Testis (tissue), 3 donors: ENCODE measurements around the gene LDAH. TPM values are rescaled to one million over a fixed set of nuclear protein-coding genes. Genes with fewer than 3 reads are reported as not detected.

ENCODE experiments used
- DNase-seq: peaks from one replicate; pipeline ENCODE4 v3.0.0-alpha.2; 2019
- H3K27ac ChIP-seq, 2 donors: fragments of 200-600 bp; sonication (generic); one replicate each; pipeline ENCODE4 v1.5.1; 2019
- H3K27me3 ChIP-seq: fragments of 200-600 bp; sonication (generic); one replicate; pipeline ENCODE4 v1.5.1; 2019
- H3K36me3 ChIP-seq: fragments of 200-600 bp; sonication (generic); one replicate; pipeline ENCODE4 v1.5.1; 2017; ENCODE audit warnings: low read depth; ENCODE audit errors: missing control alignments
- H3K4me1 ChIP-seq: fragments of 200-600 bp; sonication (generic); one replicate; pipeline ENCODE4 v1.5.1; 2019
- H3K4me3 ChIP-seq, 2 donors: fragments of 200-600 bp; sonication (generic); one replicate each; pipeline ENCODE4 v1.5.1; 2017 to 2019
- H3K9me3 ChIP-seq: fragments of 200-600 bp; sonication (generic); one replicate; pipeline ENCODE4 v1.5.1; 2017
- POLR2A ChIP-seq: fragments of 450-650 bp; IDR thresholded peaks from one replicate; pipeline ENCODE4 v1.6.1; 2017; ENCODE audit warnings: antibody characterized with exemption, mild to moderate bottlenecking, moderate library complexity
- WGBS, 2 donors: methylation state at CpG; one replicate each; pipeline ENCODE4 v1.1.5; 2018; 5-methylcytosine and 5-hydroxymethylcytosine counted together
- intact Hi-C: fragments of 100-400 bp; cut with DNase I; formaldehyde crosslinking; loops from one replicate; pipeline ENCODE4 v1.15.1; 2023; ENCODE audit warnings: low total_unique reads
- polyA plus RNA-seq: library from polyadenylated mRNA; stranded (reverse); fragments of 350-450 nt; fragmentation: Illumina TruSeq; extraction: RNeasy Lipid Tissue Mini Kit (QIAGEN cat#74804); gene quantifications from one replicate; pipeline ENCODE4 v1.2.3, GENCODE V29; 2014; ENCODE audit warnings: low read depth, low replicate concordance; ENCODE audit not compliant: insufficient read depth
- total RNA-seq, 2 donors: library from RNA; depleted of rRNA; stranded (reverse); fragments of >200 nt; gene quantifications; one replicate each; pipeline ENCODE4 v1.2.3, GENCODE V29; 2016
- TF ChIP-seq, protein P1 (sequence below), 3 experiments: fragments of 450-650 bp in 2 of 3; fragments of 200-600 bp in 1 of 3; sonication (generic) in 1 of 3; IDR thresholded peaks; one replicate each; pipeline ENCODE4 v1.5.1; 2016 to 2019; ENCODE audit warnings: antibody characterized with exemption in 3 of 3, mild to moderate bottlenecking in 2 of 3, moderate library complexity in 1 of 3

The LDAH gene
- total and polyA plus RNA-seq, 3 donors from 2014 or later, result 9.3 to 19.4 (median 12.7) TPM

DNA sequence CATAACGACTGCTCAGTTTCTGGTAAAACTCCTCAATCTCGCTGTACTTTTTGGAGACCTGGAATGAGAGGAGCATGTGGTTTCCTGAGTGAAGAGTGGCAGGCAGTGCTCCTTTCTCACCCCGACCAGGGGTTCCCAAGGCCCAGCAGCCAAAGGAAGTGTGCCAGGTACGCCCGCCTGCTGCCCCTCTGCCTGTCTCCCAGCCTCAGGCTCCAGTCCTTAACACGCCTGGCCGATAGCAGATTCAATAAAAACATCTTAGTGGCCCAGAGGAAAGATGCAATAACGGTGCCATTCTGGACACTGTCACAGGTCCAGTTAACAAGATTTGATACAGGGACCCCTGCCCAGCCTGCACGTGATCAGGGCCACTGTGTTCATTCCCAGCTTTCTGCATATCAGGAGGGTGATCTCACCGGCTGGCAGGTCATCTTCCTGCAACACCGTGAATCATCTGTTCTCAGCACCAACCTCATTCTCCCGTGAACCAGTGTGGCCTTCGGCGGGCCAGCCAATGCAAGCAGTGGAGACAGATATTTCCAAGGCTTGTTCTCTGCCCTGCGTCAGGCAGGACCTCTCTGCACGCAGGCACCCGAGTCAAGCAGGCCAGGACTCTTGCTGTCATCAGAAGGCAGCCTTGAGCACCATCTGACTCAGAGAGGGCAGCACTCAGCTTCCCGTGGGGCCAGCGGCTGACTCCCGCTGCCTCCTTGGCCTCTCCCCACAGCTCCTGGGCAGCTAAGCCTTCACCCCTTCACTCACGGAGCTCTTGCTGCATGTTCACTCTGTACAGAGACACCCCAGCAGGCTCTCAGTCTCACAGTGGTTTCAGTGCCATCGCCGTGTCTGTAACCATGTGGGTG, 181.5 kb downstream of the LDAH start:
- Histone ChIP-seq H3K4me3 (no peak overlapping the region), H3K9me3 (no peaks in the 10 kb centered on the region), H3K4me1 (peaks cover 7% of the 10 kb centered on the region), H3K36me3 (no peaks in the 10 kb centered on the region), H3K27me3 (no peaks in the 10 kb centered on the region), H3K27ac (no peak overlapping the region)
- intact Hi-C loops, result no loop called here
- no peak for TF ChIP-seq POLR2A
- TF ChIP-seq, protein P1, sequence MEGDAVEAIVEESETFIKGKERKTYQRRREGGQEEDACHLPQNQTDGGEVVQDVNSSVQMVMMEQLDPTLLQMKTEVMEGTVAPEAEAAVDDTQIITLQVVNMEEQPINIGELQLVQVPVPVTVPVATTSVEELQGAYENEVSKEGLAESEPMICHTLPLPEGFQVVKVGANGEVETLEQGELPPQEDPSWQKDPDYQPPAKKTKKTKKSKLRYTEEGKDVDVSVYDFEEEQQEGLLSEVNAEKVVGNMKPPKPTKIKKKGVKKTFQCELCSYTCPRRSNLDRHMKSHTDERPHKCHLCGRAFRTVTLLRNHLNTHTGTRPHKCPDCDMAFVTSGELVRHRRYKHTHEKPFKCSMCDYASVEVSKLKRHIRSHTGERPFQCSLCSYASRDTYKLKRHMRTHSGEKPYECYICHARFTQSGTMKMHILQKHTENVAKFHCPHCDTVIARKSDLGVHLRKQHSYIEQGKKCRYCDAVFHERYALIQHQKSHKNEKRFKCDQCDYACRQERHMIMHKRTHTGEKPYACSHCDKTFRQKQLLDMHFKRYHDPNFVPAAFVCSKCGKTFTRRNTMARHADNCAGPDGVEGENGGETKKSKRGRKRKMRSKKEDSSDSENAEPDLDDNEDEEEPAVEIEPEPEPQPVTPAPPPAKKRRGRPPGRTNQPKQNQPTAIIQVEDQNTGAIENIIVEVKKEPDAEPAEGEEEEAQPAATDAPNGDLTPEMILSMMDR (IDR thresholded peaks at IDR 0.05), result no peak
- WGBS, 2 donors, result 72 to 73% methylated on average over 18 to 23 of the region's 23 CpGs
- no peak for DNase-seq

DNA sequence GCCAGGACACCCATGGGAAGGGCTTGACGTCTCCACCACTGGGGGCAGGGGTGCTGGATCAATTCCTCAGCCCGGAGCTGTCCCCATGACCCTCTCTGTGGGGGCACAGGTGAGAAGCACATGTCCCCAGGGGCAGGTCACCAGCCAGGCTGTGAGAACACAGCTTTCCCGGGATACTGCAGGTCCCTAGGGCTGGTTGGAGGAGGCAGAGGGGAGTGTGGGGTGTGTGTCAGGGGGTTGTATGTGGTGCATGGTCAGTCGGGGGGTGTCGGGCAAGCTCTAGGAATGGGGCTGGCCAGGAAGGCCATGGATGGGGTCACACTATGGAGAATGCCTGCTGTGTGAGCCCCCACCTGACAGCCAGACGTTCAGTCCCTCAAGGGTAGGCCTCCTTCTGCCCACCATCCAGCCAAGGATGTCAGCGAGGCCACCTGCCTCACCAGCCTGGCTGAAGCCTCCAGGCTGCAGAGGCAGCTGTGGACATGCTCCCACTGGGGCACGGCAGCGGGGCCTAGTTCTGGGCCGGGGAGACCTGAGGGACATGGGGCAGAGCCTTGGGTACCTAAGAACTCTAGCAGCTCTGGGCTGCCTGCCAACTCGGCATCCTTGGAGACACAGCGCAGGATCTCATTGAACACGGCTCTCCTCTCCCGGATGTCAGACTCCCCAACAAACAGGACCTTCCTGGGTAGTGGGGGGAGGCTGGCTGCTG, 182.3 kb downstream of the LDAH start:
- H3K27ac ChIP-seq, result no peak overlapping the region
- no peak overlapping the region for H3K4me3 ChIP-seq
- DNase-seq, result peak; percentile 54
- intact Hi-C loops, result no loop called here
- H3K4me1 ChIP-seq, result peaks cover 9% of the 10 kb centered on the region
- 65 to 89% methylated on average over 4 to 14 of the region's 14 CpGs for WGBS, 2 donors
- no peaks in the 10 kb centered on the region for H3K36me3 ChIP-seq
- H3K27me3 ChIP-seq, result no peaks in the 10 kb centered on the region
- H3K9me3 ChIP-seq, result no peaks in the 10 kb centered on the region
- no peak for TF ChIP-seq POLR2A
- TF ChIP-seq, protein P1 (IDR thresholded peaks at IDR 0.05), result no peak

DNA sequence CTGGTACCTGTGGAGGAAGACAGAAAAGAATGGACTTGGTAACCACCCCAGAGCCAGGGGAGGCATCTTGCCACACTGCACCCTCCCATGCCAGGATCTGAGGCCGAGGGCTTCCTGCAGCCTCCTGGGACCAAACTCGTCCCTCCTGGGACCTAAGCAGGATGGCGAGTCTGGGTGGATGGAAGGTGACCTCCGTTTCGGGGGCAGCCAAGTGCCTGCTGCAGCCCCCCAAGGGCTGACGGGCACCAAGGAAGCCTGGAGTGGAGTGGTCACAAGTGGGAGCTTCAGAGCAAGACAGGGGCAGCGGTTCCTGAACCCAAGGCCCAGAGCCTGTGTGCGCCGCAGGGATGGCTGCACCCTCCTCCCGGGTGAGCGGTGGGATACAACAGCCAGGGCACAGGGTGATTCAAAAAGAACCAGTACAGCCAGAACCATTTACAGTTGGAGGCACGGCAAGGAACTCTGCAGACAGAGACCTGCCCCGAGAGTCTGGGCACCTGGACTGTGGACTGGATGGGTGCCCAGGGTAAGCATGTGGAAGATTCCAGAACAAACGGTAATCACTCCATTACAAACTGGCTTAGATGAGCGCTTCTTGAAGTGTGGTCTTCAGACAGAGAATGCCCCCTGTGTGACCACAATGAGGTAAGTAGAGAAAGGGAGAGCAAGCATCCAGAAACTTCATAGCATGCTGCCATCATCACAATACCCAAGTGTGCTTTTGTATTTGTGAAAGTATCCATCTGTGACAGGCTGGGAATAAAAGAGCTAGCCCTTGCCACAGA, 184.1 kb downstream of the LDAH start:
- no peaks in the 10 kb centered on the region for H3K36me3 ChIP-seq
- peaks cover 23% of the 10 kb centered on the region for H3K4me1 ChIP-seq

DNA sequence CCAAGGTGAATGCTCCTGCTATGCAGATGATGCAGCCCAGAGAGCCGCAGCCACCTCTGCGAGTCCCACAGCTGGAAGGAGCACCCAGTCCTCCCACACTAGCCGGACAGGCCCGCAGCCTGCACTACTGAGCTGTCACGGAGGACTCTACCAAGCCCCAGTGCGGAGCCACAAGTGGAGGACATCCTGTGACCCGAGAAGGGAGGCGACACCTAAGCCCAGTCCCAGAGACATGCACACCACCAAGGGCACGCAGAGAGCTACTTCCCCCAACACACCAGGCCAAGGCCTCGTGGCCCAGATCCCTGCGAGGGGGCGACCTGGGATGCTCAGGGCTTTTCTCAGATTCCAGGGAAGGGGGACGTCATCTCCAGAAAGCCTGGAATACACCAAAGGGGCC, 184.9 kb downstream of the LDAH start:
- no peak overlapping the region for H3K4me3 ChIP-seq
- no peak overlapping the region for H3K27ac ChIP-seq
- WGBS, 2 donors, result 87 to 91% methylated on average over 13 of the region's 13 CpGs
- DNase-seq, result no peak
- H3K27me3 ChIP-seq, result no peaks in the 10 kb centered on the region
- intact Hi-C loops, result loop anchor here (5.0 kb wide), 1 partner anchor 191 kb away; the partner anchor contains the start of gene RHOB
- H3K36me3 ChIP-seq, result no peaks in the 10 kb centered on the region
- TF ChIP-seq, protein P1 (IDR thresholded peaks at IDR 0.05), result no peak
- no peak for TF ChIP-seq POLR2A
- H3K9me3 ChIP-seq, result no peaks in the 10 kb centered on the region
- peaks cover 23% of the 10 kb centered on the region for H3K4me1 ChIP-seq

More for the DNA sequence above, 184.1 kb downstream of the LDAH start:
- Histone ChIP-seq H3K27ac (no peak overlapping the region), H3K27me3 (no peaks in the 10 kb centered on the region), H3K9me3 (no peaks in the 10 kb centered on the region), H3K4me3 (no peak overlapping the region)
- DNase-seq, result no peak
- WGBS, 2 donors, result 88 to 91% methylated on average over 9 to 15 of the region's 15 CpGs
- TF ChIP-seq POLR2A, result no peak
- TF ChIP-seq, protein P1 (IDR thresholded peaks at IDR 0.05), result no peak
- intact Hi-C loops, result loop anchor here (5.0 kb wide), 1 partner anchor 192 kb away; the partner anchor contains the start of gene RHOB
